PFSK-1 (cell line): Measurements from ENCODE around the gene SLC9A3.

ENCODE experiments used
- POLR2AphosphoS5 ChIP-seq: IDR thresholded peaks from 2 replicates; pipeline ENCODE4 v1.6.1; 2012; ENCODE audit warnings: low read depth, mild to moderate bottlenecking, control low read depth, low read length, moderate library complexity
- REST ChIP-seq, 2 experiments: IDR thresholded peaks; 2 replicates each; pipeline versions ENCODE4 v1.6.1 to v1.8.0; 2011 to 2012; ENCODE audit warnings: low read depth in 2 of 2, low read length in 2 of 2, control low read depth in 1 of 2, inconsistent platforms in 1 of 2, mild to moderate bottlenecking in 1 of 2, moderate library complexity in 1 of 2; ENCODE audit not compliant: insufficient read depth in 1 of 2
- SIN3A ChIP-seq: IDR thresholded peaks from 2 replicates; pipeline ENCODE4 v1.6.1; 2012; ENCODE audit warnings: mild to moderate bottlenecking, low read length, moderate library complexity, borderline replicate concordance; ENCODE audit not compliant: insufficient read depth
- TAF1 ChIP-seq: IDR thresholded peaks from 2 replicates; pipeline ENCODE4 v1.6.1; 2012; ENCODE audit warnings: low read length, control low read depth, borderline replicate concordance; ENCODE audit not compliant: insufficient read depth

GRCh38 chr5:489689-490080, 34.6 kb downstream of the SLC9A3 start:
- TF ChIP-seq REST (IDR thresholded peaks at IDR 0.05; ENCODE audit: insufficient read depth in 1 of 2, low read depth in 2 of 2, low read length in 2 of 2) = no peak
- TF ChIP-seq POLR2AphosphoS5 = no peak
- TF ChIP-seq SIN3A = no peak
- TF ChIP-seq TAF1 = no peak
